HG03558 (cell line): ENCODE data around the gene PSME4.
"Not testable (repeated sequence)": the region's sequence is repeated elsewhere in the genome, so short reads cannot be mapped to it uniquely, and the experiment has no call there.

ENCODE experiments used
- ATAC-seq: cut with Tn5 transposase; IDR thresholded peaks from one replicate; pipeline ENCODE4 v1.9.1; 2021; ENCODE audit warnings: moderate number of reproducible peaks; ENCODE audit not compliant: unreplicated experiment; ENCODE audit errors: extremely low read depth

The PSME4 gene

DNA sequence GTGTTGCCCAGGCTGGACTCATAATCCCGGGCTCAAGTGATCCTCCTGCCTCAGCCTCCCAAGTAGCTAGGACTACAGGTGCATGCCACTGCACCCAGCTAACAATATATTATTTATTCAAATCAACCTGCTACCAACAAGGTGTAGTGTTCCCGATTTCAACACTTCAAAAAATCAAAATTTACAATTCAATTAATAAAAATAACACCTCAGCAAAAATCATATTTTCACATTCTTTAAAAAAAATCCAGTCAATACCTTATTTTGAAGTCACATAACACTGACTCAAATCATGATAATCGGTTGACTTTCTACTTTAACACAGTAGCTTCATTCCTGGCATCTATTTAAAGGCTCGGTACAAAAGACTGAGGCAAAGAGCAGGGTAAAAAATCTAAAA lies 118.3 kb downstream of the PSME4 start:
- no peak for ATAC-seq

DNA sequence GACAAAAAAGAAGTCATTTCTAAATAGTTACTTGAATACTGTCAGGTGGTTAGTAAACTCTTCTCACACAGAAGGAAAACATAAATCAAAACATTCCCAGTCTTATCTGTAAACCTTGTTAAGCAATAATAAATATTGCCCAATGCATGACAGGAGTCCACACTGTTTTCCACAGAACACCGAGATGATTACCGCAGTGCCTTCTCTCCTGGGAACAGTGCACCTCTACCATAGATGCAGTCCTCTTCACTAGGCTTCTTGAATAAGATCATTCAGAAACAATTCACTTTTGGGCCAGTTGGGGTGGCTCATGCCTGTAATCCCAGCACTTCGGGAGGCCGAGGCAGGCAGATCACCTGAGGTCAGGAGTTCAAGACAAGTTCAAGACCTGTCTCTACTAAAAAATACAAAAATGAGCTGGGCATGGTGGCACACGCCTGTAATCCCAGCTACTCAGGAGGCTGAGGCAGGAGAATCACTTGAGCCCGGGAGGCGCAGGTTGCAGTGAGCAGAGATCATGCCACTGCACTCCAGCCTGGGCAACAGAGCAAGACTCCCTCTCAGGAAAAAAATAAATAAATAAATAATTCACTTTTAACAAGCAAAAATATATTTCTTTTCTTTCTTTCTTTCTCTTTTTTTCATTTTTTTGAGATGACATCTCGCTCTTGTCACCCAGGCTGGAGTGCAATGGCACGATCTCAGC lies 119.6 kb downstream of the PSME4 start:
- not testable (repeated sequence) for ATAC-seq

DNA sequence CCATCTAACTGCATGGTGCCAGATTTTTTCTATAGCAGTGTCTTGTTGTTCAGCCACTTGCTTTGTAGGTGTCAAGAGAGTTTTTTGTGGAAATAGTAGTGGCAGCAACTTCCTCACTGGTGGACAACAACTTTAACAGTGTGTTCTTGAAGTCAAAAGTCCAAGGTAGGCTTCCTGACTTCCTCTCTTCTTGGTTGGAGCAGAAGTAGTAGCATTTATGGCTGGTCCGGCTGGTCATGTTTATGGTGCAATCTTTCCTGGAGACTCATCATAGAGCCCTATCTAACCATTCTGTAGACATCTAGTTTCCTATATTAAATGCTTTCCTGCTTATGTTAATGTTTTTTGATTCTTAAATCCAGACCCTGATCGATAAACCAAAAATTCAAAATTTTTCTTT lies 122.7 kb downstream of the PSME4 start:
- no peak for ATAC-seq

DNA sequence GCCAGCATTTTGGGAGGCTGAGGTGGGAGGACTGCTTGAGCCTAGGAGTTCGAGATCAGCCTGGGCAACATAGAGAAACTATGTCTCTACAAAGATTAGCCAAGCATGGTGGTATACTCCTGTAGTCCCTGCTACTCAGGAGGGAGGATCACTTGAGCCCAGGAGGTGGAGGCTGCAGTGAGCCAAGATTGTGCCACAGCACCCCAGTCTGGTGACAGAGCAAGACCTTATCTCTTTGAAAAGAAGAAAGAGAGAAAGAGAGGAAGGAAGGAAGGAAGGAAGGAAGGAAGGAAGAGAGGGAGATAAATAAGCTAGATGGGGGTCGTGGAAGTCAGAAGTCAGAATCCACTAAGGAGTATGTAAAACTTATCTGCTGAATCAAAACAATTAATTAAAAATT lies 127.2 kb downstream of the PSME4 start:
- no peak for ATAC-seq

DNA sequence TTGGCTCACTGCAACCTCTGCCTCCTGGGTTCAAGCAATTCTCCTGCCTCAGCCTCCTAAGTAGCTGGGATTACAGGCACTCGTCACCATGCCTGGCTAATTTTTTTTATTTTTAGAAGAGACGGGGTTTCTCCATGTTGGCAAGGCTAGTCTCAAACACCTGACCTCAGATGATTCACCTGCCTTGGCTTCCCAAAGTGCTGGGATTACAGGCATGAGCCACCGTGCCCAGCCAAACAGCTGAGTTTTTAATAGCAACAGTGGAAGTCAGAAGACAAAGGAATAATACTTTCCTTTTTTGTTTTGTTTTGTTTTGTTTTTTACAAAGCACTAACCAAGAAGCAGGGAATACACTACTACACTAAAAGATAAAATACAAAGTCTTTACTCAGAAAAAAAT lies 127.9 kb downstream of the PSME4 start:
- no peak for ATAC-seq

DNA sequence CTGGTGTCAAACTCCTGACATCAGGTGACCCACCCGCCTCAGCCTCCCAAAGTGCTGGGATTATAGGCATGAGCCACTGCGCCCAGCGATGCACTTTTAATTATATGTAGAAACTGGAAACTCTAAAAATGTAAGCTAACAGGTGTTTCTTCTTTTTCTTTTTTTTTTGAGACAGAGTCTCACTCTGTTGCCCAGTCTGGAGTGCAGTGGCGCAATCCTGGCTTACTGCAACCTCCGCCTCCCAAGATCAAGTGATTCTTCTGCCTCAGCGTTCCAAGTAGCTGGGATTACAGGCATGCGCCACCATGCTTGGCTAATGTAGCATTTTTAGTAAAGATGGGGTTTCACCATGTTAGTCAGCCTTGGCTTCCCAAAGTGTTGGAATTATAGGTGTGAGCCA lies 129.1 kb downstream of the PSME4 start:
- ATAC-seq = not testable (repeated sequence)

DNA sequence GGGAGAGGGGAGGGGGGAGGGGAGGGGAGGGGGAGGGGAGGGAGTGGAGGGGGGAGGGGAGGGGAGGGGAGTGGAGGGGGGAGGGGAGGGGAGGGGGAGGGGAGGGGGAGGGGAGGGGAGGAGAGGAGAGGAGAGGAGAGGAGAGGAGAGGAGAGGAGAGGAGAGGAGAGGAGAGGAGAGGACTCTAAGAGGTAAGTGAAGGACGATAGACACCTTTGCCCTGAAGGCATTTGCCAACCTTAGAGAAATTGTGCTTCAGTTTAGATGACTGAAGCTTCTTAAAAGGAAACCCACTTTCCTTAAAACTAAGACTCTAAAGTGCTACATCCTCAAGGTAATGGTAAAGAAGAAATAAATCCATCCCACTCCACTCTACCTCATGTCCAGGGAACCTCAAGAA lies 130.2 kb downstream of the PSME4 start:
- no peak for ATAC-seq

DNA sequence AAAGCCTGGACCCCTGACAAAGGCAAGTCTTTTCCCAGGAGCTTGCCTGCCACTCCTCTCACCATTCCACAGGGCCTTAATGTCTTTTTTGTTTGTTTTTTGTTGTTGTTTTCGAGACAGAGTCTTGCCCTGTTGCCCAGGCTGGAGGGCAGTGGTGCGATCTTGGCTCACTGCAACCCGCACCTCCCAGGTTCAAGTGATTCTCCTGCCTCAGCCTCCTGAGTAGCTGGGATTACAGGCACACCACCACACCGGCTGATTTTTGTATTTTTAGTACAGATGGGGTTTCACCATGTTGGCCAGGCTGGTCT lies 140.9 kb downstream of the PSME4 start:
- not testable (repeated sequence) for ATAC-seq

DNA sequence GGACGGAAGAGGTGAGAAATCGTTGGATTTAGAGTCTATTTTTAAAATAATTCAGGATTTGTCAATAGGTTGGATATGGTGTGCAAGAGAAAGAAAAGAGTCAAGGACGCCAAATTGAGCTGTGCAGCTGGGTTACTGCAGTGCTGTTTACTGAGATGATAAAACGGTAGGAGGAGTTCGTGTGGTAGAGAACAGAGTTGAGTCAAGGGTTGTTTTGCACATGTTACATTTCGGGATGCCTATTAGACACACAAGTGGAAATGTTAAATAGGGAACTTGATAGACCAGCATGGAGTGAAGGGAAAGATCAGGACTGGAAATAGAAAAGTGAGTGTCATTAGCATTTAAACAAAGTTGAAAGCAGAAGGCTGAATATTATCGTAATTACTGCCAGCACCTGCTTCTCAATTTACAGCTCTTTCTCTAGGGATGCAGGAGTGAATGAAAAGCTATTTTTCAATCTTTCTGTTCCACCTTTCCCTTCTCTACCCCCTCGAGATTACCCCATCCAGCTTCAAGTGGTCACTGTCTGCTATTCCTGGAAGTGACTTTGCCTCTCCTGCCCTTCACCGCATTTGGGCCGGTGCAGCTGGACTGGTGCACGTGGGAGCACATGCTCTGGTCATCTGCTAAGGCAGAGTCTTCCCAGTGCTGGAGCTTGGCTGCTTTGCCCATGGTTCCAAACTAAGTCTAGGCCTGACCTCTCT lies 141.4 kb downstream of the PSME4 start:
- no peak for ATAC-seq

DNA sequence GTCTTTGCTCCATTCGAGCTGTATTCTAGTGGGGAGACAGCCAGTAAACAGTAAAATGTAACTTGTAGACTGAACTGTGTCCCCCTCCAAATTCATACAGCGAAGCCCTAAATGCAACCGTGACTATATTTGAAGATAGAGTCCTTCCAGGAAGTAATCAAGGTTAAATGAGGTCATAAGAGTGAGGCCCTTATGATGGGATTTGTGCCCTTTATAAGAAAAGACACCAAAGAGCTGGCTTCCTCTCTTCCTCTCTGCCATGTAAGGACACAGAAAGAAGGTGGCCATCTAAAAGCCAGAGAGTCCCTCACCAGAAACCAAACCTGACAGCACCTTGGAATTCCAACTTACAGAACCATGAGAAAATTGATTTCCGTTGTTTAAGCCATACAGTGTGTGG lies 142.5 kb downstream of the PSME4 start:
- ATAC-seq = no peak

DNA sequence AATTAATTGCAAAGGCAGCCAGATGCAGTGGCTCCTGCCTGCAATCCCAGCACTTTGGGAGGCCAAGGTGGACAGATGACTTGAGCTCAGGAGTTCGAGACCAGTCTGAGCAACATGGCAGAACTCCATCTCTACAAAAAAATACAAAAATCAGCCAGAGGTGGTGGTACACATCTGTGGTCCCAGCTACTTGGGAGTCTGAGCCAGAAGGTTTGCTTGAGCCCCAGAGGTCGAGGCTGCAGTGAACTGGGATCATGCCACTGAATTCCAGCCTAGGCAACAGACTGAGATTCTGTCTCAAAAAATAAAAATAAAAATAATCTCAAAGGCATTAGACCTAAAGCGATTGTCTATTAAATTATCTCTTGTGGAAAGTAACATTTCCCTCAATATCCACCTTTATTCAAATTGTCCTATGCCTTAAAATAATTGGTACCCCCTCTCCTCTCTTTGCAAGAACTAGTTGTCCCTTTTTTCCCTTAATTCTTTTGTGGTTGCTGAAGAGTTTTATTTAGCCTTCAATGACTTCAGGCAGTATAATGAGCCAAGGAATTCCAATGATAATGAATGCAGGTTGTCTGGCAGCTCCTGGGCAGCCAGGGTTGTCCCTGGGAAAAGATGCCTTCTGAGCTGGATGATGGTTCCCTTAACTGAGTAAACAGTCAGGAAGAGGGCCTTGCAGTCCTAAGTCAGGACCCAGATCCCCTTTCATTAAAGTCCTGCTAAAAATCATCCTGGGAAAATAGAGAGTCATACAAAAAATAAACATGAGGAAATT lies 143.2 kb downstream of the PSME4 start:
- ATAC-seq = no peak

DNA sequence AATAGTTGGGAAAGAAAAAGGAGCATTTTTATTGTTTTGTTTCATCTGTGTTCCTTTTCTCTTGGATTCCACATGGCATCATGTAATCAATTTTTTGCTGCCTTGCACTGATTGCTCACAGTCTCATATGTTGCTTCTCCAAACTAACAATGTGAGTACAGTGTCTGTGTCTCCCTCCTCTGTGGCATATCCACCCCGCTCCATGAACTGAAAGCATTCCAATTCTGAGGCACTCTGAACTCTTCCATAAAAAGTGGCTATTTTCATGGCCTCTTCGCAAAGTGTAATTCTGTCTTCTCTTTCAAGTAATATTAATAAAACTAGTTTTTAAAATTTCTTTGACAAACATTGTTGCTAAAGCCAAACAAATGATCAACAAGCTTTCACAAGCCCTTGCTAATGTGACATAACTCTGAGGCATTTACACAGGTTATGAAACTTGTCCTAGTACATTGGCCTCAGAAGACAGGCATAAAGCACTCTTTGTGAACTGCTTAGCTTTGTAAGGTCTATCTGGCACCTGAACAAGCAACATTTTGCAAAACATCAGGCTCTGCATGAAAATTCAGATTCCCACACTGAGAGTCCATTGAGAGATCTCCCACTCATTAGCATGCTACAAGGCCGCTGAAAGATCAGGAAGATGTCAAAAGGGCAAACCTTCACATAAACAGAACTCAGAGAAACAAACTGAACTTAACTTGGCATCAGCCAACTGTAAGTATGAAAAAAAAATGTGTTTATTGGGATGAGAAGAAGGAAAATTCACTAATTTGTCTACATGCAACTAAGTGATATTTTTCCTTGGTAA lies 144.0 kb downstream of the PSME4 start:
- ATAC-seq = no peak

DNA sequence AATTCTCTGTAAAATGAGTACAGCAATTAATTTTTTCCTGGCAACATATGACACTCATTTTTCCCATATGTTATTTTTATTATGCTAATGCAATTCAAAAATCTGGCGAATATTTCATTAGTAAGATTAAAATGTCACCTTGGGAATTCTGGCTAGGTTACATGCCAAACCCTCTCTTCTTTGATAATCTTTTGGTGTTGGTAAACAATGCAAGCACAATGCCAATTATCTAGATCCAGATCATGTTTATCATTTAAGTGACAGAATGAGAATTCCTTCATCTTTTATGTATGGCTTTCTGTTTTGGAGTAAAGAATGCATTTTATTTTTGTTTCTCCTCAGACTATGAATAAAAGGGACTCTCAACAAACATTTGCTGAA lies 144.8 kb downstream of the PSME4 start:
- no peak for ATAC-seq

DNA sequence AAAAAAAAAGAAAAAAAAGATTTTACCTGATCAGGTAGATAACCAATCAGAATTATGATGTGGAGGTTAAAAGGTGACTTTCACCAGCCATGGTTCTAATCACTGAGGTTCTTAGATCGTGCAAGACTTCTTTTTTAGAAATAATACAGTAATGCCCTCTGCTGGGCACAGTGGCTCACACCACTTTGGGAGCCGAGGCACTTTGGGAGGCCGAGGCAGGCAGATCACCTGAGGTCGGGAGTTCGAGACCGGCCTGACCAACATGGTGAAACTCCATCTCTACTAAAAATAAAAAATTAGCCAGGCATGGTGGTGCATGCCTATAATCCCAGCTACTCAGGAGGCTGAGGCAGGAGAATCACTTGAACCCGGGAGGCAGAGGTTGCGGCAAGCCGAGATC lies 147.2 kb downstream of the PSME4 start:
- not testable (repeated sequence) for ATAC-seq

DNA sequence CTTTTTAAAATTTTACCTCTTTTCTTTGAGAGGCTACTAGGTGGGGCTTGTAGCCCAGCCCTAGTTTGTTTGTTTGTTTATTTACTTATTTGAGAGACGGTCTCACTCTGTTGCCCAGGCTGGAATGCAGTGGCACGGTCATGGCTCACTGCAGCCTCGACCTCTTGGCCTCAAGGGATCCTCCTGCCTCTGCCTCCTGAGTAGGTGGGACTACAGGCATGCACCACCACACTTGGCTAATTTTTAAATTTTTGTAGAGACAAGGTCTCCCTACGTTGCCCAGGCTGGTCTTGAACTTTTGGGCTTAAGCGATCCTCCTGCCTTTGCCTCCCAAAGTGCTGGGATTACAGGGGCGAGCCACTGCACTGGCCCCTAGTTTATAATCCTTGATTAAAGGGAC lies 149.0 kb downstream of the PSME4 start:
- no peak for ATAC-seq

DNA sequence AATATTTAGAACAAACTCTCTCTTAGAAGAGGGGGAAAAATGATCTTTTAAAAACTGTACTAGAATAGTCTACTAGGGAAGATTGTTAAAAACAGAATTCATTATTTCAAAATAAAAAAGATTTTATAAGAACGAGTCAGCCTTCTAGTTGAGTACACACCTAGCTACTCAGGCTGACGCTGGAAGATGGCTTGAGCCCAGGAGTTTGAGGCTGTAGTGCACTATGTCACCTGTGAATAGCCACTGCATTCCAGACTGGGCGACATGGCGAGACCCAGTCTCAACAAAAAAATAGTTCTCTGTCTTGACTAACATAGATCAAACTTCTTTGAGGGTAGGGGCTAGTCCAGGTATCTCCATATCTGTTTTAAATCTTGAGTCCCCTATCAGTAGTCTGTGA lies 150.1 kb downstream of the PSME4 start:
- ATAC-seq = no peak

DNA sequence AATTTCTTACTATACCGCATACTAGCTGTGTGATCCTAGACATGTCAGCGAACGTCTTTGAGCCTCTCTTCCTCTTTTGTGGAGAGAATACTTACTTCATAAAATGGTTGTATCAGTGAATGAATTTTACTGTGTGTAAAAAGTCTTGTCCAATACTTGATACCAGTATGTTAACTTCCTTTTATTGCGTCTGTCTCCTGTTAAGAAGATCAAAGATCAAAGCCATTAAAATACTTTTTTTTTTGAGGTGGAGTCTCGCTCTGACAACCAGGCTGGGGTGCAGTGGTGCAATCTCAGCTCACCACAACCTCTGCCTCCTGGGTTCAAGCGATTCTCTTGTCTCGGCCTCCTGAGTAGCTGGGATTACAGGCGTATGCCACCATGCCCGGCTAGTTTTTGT lies 150.7 kb downstream of the PSME4 start:
- ATAC-seq = no peak

DNA sequence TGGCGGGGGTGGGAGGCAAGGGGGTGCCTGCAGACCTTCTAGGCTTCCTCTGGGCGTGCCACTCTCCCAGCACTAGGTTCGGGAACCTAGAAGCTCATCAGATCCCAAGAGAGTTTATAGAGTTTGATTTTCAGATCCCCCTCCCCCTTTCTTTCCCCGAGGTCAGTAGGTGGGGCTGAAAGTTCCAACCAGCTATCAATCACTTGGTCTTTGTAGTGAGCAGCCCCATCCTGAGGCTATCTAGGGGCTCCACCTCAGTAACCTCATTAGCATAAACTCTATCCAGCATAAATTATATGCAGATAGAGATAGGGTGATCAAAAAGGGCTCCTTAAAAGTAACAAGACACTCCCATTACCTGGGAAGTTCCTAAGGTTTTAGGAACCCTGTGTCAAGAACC lies 151.2 kb downstream of the PSME4 start:
- no peak for ATAC-seq

DNA sequence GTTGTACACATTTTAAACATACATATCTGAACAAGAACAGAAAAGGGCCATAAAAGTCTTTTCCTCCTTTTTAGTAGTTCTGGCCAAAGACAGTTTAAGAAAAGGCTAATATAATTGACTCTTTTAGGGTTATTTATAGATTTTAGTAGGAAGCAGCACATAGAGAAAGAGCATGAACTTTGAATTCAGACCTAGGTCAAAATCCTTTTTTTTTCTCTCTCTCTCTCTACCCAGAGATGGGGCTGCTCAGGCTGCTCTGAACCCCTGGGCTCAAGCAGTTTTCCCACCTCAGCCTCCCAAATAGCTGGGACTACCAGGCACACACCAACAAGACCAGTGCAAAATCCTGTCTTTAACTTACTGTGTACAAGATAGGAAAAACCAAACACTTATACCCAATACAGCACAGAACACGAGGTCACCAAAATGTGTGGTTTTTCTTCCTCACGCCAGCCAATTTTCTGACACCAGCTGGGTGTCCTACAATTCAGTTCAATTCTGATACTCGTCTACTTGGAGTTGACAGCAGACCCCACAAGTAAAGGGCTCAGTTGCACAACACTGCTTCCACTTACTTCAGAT lies 151.8 kb downstream of the PSME4 start:
- no peak for ATAC-seq
